Mucosa of descending colon (tissue), 3 donors: Measurements from ENCODE around the gene MCCC2. TPM values are rescaled to one million over a fixed set of nuclear protein-coding genes. Genes with fewer than 3 reads are reported as not detected.
"Not testable (repeated sequence)": the region's sequence is repeated elsewhere in the genome, so short reads cannot be mapped to it uniquely, and the experiment has no call there.

ENCODE experiments used
- ATAC-seq: fragments of 200-7000 bp; cut with Tn5 transposase; one replicate; pipeline ENCODE4 v1.9.1; 2020; ENCODE audit warnings: mild to moderate bottlenecking, moderate library complexity
- DNase-seq, 3 donors: peaks; one replicate each; pipeline ENCODE4 v3.0.0-alpha.2; 2020
- H3K36me3 ChIP-seq: fragments of 200-600 bp; one replicate; pipeline ENCODE4 v1.8.0; 2021; ENCODE audit warnings: low read depth, mild to moderate bottlenecking
- H3K4me1 ChIP-seq: fragments of 200-600 bp; one replicate; pipeline ENCODE4 v1.8.0; 2021; ENCODE audit warnings: low read depth, mild to moderate bottlenecking
- H3K4me3 ChIP-seq: fragments of 200-600 bp; one replicate; pipeline ENCODE4 v1.8.0; 2021; ENCODE audit warnings: mild to moderate bottlenecking
- H3K9me3 ChIP-seq: fragments of 200-600 bp; one replicate; pipeline ENCODE4 v1.8.0; 2021; ENCODE audit warnings: mild to moderate bottlenecking
- intact Hi-C, 2 donors: fragments of 100-400 bp; cut with DNase I in 1 of 2; cut with micrococcal nuclease in 1 of 2; formaldehyde crosslinking; loops; one replicate each; pipeline versions ENCODE4 v1.11.0 to v1.11.1; 2022; cut with DNase I, micrococcal nuclease
- total RNA-seq, 3 donors: library from RNA; stranded (reverse); fragmentation: NEBNext Ultra II Directional in 2 of 3; extraction: Animal tissue kit (Norgen Biotek cat#: 25700) in 2 of 3; gene quantifications; one replicate each; pipeline versions ENCODE4 v1.2.1 to v1.2.4, GENCODE V29; 2021 to 2023
- TF ChIP-seq, protein P1 (sequence below): fragments of 200-600 bp; IDR thresholded peaks from one replicate; pipeline ENCODE4 v1.8.0; 2022; ENCODE audit warnings: antibody characterized with exemption, mild to moderate bottlenecking
- donor health status: DM: no; HTN: no; CAD: no; lungs with moderate emphysema.
- donor health status: DM: no; HTN: no; CAD: no.
- donor health status: DM: no; HTN: yes; CAD: no.

The MCCC2 gene
- total RNA-seq, 3 donors from 2014 or later: 32.3 to 63.8 (median 54.0) TPM

DNA sequence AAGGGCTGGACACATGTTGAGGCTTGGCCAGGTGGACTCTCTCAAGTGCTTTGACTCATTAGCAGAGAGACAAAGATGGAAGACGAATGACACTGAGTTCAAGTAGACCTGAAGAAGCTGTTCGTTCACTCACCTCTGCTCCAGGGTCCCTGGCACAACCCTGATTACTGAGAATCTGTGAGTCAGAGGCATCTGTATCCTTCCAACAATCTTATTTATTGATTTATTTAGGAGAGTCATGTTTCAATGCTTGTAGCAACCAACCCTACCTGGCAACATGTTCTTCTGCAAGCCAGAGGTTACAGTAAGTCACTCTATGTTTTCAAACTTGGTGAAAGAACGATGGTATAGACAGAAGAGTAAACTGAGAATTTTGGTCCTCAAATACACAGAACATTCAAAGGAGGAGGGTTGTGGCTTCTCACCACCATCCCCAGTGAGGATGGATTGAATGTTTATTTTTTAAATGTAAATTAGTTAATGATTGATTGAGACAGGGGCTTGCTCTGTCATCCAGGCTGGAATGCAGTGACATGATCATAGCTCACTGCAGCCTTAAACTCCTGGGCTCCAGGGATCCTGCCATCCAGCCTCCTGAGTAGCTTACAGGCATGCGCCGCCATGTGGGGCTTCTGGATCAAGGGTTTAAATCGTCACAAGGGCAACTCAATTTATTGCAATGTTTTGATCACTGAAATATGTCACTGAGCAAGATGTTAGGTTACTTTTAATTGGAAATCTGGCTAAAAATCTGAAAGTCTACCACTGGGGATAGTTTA lies 76.2 kb downstream of the MCCC2 start:
- DNase-seq (no peak), ATAC-seq (no peak)
- H3K4me3 ChIP-seq: no peak overlapping the region
- no peaks in the 10 kb centered on the region for H3K36me3 ChIP-seq
- TF ChIP-seq, protein P1, sequence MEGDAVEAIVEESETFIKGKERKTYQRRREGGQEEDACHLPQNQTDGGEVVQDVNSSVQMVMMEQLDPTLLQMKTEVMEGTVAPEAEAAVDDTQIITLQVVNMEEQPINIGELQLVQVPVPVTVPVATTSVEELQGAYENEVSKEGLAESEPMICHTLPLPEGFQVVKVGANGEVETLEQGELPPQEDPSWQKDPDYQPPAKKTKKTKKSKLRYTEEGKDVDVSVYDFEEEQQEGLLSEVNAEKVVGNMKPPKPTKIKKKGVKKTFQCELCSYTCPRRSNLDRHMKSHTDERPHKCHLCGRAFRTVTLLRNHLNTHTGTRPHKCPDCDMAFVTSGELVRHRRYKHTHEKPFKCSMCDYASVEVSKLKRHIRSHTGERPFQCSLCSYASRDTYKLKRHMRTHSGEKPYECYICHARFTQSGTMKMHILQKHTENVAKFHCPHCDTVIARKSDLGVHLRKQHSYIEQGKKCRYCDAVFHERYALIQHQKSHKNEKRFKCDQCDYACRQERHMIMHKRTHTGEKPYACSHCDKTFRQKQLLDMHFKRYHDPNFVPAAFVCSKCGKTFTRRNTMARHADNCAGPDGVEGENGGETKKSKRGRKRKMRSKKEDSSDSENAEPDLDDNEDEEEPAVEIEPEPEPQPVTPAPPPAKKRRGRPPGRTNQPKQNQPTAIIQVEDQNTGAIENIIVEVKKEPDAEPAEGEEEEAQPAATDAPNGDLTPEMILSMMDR: no peak
- H3K4me1 ChIP-seq: no peaks in the 10 kb centered on the region
- no peaks in the 10 kb centered on the region for H3K9me3 ChIP-seq
- intact Hi-C loops: no loop called here

DNA sequence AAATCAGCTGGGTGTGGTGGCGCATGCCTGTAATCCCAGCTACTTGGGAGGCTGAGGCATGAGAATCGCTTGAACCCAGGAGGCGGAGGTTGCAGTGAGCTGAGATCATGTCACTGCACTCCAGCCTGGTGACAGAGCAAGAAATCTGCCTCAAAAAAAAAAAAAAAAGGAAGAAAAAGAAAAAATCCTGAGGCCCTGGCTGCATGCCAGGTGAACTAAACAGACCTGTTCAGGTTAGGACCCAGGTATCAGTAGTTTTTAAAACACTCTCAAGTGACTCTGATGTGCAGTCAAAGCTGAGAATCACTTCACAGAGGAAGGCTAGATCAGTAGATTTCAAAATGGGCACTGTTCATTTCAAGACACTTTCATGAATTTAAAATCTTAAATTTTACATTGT lies 77.5 kb downstream of the MCCC2 start:
- H3K9me3 ChIP-seq, ATAC-seq, intact Hi-C loops, H3K4me1 ChIP-seq, H3K4me3 ChIP-seq, H3K36me3 ChIP-seq, DNase-seq: not testable (repeated sequence)

DNA sequence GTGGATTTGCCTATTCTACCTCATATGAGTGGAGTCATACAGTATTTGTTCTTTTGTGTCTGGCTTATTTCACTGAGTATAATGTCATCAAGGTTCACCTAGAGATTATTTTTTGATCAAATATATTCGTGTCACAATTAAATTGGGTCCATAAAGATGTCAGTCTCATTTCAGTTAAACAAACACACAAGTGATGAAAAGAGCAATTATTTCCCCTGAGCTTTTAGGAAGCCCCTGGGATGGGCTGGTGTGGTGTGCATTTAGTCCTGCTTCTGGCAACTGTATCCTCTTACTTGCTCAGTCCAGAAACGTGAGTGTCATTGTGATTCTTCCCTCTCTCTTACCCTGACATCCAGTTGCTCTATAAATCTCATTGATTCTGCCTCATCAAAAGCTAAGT lies 79.2 kb downstream of the MCCC2 start:
- ATAC-seq (no peak), DNase-seq (no peak)
- H3K4me3 ChIP-seq: no peak overlapping the region
- intact Hi-C loops: no loop called here
- TF ChIP-seq, protein P1: no peak
- H3K36me3 ChIP-seq: no peaks in the 10 kb centered on the region
- no peaks in the 10 kb centered on the region for H3K9me3 ChIP-seq
- H3K4me1 ChIP-seq: no peaks in the 10 kb centered on the region

DNA sequence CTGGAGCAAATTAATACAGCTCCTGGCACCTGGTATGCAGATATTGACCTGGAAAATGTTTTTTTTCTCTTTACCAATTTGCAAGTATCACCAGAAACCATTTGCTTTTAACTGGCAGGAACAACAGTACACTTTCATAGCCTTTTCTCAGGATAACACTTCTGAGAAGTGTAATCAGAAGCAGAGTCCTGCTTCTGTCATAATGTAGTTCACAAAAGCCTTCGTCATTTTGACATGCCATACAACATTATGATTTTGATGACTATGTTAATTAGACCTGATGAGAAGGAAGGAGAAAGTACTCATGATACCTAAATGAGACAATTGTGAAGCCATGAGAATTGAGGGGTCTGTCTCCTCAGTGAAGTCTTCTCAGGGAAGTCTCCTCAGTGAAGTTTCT lies 90.8 kb downstream of the MCCC2 start:
- no peaks in the 10 kb centered on the region for H3K36me3 ChIP-seq
- DNase-seq (no peak), ATAC-seq (no peak)
- TF ChIP-seq, protein P1: no peak
- H3K4me3 ChIP-seq: no peak overlapping the region
- no peaks in the 10 kb centered on the region for H3K4me1 ChIP-seq
- H3K9me3 ChIP-seq: no peaks in the 10 kb centered on the region
- intact Hi-C loops: no loop called here

DNA sequence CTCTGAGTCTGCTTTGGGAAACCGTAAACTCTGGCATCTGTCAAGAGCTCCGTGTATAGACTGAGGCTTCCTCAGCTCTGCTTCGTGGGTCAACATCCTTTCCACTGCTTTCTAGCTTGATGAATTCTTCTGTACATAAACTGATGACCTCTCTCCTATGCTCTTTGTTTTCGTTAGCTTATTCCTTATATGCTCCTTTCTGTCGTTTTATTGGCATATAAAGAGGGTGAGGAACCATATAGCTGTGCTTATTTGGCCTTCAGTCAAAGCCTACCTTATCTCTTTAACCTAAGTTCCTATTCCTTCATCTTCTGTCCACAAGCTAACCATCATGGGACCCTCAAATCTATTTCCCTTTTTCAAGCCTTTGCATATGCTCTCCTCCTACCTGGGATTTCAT lies 92.6 kb downstream of the MCCC2 start:
- intact Hi-C loops: no loop called here
- TF ChIP-seq, protein P1: no peak
- no peaks in the 10 kb centered on the region for H3K36me3 ChIP-seq
- H3K4me3 ChIP-seq: no peak overlapping the region
- DNase-seq (no peak), ATAC-seq (peak; percentile 82)
- H3K4me1 ChIP-seq: no peaks in the 10 kb centered on the region
- H3K9me3 ChIP-seq: no peaks in the 10 kb centered on the region

DNA sequence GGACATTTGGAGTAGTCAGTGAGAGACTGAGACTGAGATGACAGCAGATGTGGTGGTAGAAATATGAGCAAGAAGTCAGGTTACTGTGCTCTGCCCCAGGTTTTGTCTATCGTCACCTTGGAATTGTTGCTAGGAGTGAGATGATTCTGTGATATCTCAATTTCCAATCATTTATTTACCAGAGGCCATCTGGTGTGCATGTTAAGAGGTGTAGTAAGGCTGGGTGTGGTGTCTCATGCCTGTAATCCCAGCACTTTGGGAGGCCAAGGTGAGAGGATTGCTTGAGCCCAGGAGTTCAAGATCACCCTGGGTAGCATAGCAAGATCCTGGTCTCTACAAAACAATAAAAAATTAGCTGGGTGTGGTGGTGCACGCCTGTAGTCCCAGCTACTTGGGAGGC lies 93.4 kb downstream of the MCCC2 start:
- TF ChIP-seq, protein P1: no peak
- Histone ChIP-seq H3K4me1 (no peaks in the 10 kb centered on the region), H3K9me3 (no peaks in the 10 kb centered on the region), H3K36me3 (no peaks in the 10 kb centered on the region), H3K4me3 (no peak overlapping the region)
- intact Hi-C loops: no loop called here
- DNase-seq: no peak
- peak; percentile 63 for ATAC-seq
